AG08395 (cell line): Measurements from ENCODE around the gene SLC24A4.

Experiments
- DNase-seq: peaks from one replicate; pipeline ENCODE4 v3.0.0; 2012; ENCODE audit warnings: mixed read lengths, low spot score

SLC24A4 gene

GRCh38 chr14:92546347-92547053 is 223.5 kb downstream of the SLC24A4 start:
- DNase-seq = no peak

- DNase-seq = no peak
Observed at GRCh38 chr14:92549105-92549858, 226.3 kb downstream of the SLC24A4 start.

GRCh38 chr14:92549859-92550230 is 226.9 kb downstream of the SLC24A4 start:
- peak; percentile 69 for DNase-seq
